Vagina (tissue), 2 donors: ENCODE results near the gene RSRP1. TPM values are rescaled to one million over a fixed set of nuclear protein-coding genes. Genes with fewer than 3 reads are reported as not detected.
"Not testable (repeated sequence)": the region's sequence is repeated elsewhere in the genome, so short reads cannot be mapped to it uniquely, and the experiment has no call there.

Source experiments
- DNase-seq, 2 donors: peaks; one replicate each; pipeline ENCODE4 v3.0.0-alpha.2; 2017; ENCODE audit errors: extremely low spot score in 2 of 2
- H3K27ac ChIP-seq: fragments of 200-600 bp; sonication (generic); one replicate; pipeline ENCODE4 v1.5.1; 2019
- H3K27me3 ChIP-seq: fragments of 200-600 bp; sonication (generic); one replicate; pipeline ENCODE4 v1.5.1; 2019
- H3K36me3 ChIP-seq, 2 donors: fragments of 200-600 bp; sonication (generic); one replicate each; pipeline ENCODE4 v1.5.1; 2017 to 2019
- H3K4me1 ChIP-seq: fragments of 200-600 bp; sonication (generic); one replicate; pipeline ENCODE4 v1.5.1; 2019
- H3K4me3 ChIP-seq, 2 donors: fragments of 200-600 bp; sonication (generic); 1 replicate in 1 of 2; 2 replicates in 1 of 2; pipeline ENCODE4 v1.5.1; 2016 to 2019
- H3K9me3 ChIP-seq: fragments of 200-600 bp; sonication (generic); one replicate; pipeline ENCODE4 v1.5.1; 2019
- POLR2A ChIP-seq, 2 donors: fragments of 450-650 bp; IDR thresholded peaks; one replicate each; pipeline ENCODE4 v1.6.1; 2017; ENCODE audit warnings: antibody characterized with exemption in 2 of 2, mild to moderate bottlenecking in 2 of 2, moderate library complexity in 2 of 2
- POLR2AphosphoS5 ChIP-seq, 2 donors: sonication (generic); formaldehyde crosslinking; IDR thresholded peaks; one replicate each; pipeline ENCODE4 v1.9.0; 2017; ENCODE audit warnings: antibody characterized with exemption in 2 of 2, mild to moderate bottlenecking in 2 of 2, low read depth in 1 of 2; ENCODE audit not compliant: insufficient read depth in 1 of 2
- intact Hi-C: fragments of 100-400 bp; cut with DNase I; formaldehyde crosslinking; loops from one replicate; pipeline ENCODE4 v1.15.1; 2023
- total RNA-seq: library from RNA; depleted of rRNA; stranded (reverse); fragments of >200 nt; gene quantifications from one replicate; pipeline ENCODE4 v1.2.3, GENCODE V29; 2016
- TF ChIP-seq, protein P1 (sequence below), 3 experiments: fragments of 450-650 bp in 2 of 3; fragments of 200-600 bp in 1 of 3; sonication (generic) in 1 of 3; IDR thresholded peaks; one replicate each; pipeline ENCODE4 v1.5.1; 2017 to 2019; ENCODE audit warnings: antibody characterized with exemption in 3 of 3, mild to moderate bottlenecking in 2 of 3, moderate library complexity in 2 of 3

The RSRP1 gene
- total RNA-seq, 1 donor from 2014 or later, result 163 TPM

DNA sequence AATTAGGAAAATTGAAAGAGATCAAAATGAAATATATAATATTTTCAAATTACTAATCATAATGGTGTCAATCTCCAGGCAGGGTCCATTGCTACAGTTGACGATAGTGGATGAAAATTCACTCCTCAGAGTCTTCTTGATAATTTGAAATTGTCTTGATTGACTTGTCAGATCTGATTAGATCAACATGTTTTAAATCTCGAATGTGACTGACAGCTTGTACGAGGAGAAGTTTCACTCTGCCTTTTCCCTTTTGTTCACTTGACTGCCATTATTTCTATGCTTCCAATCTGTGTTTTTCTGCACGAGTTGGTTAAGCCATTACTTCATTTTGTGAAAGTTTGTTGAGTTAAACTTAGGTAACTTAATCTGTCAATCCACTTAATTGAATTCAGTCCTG lies 28.4 kb upstream of the RSRP1 start:
- H3K4me1 ChIP-seq, intact Hi-C loops, H3K9me3 ChIP-seq: not testable (repeated sequence)

GRCh38 chr1:25272238-25272637 lies 25.0 kb upstream of the RSRP1 start, which contains the start of gene RHD:
TSS of gene RHD (plus strand) at chr1:25272509. CDS start at chr1:25272548, 39 bp downstream.
- H3K9me3 ChIP-seq, H3K4me3 ChIP-seq, DNase-seq, H3K4me1 ChIP-seq, H3K27ac ChIP-seq, H3K36me3 ChIP-seq, H3K27me3 ChIP-seq, intact Hi-C loops: not testable (repeated sequence)

More for the DNA sequence above, 28.4 kb upstream of the RSRP1 start:
- not testable (repeated sequence) for DNase-seq, H3K27me3 ChIP-seq, H3K4me3 ChIP-seq, H3K27ac ChIP-seq, H3K36me3 ChIP-seq

DNA sequence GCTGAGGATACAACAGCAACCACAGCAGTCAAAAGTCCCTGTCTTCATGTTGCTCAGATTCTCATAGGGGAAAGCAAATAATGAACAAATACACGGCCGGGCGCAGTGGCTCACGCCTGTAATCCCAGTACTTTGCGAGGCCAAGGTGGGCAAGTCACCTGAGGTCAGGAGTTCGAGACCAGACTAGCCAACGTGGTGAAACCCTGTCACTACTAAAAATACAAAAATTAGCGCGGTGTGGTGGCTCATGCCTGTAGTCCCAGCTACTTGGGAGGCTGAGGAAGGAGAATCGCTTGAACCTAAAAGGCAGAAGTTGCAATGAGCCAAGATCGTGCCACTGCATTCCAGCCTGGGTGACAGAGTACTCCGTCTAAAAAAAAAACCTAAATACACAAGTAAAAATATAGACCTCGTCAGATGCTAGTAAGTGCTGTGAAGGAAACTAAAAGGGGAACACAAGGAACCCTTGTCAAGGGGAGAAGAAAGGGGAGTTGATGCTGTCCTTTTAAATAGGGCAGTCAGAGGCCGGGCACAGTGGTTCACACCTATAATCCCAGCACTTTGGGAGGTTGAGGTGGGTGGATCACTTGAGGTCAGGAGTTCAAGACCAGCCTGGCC lies 21.0 kb upstream of the RSRP1 start:
- peak overlapping the region; percentile 90 for H3K27ac ChIP-seq
- intact Hi-C loops, result not testable (repeated sequence)

DNA sequence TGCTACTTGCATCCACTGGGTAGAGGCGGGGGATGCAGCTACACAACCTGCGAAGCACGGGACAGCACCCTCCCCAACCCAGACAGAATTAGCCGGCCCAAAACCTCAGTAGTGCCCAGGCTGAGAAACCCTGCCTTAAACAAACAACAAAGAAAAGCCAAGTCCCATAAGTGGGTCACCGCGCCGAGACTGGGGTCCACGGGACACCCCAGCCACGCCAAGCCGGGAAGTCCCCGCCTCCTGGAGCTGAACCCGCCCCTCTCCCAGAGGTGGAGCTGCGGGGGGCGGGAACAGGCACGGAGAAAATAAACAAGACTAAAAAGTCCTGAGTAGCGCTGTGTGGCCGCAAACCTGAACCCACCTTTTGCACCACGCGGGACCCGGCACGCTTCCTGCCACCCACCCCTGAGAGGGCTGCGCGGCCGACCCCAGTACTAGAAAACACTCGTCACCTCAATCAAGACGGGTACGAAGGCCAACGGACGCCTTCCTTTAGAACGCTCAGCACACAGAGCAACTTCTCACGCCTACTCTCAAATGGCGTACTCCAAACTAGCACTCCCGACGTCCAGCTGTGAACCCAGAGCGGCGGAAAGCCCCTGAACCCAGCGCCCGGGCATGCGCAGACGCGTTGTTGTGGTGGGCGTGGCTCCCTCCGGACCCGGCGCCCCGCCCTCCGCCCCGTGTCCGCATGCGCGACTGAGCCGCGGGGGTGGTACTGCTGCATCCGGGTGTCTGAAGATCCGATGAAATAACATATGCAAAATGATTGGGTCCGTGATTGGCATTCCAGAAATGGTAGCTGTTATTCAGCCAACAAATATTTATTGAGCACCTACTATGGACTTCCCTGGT lies 20.3 kb upstream of the RSRP1 start:
- peak; percentile 49 to 91 for TF ChIP-seq POLR2AphosphoS5 (IDR thresholded peaks at IDR 0.05; ENCODE audit: insufficient read depth in 1 of 2, low read depth in 1 of 2)
- DNase-seq, H3K9me3 ChIP-seq, intact Hi-C loops, H3K4me1 ChIP-seq, H3K36me3 ChIP-seq, H3K27me3 ChIP-seq: not testable (repeated sequence)
- Histone ChIP-seq H3K4me3 (peak overlapping the region; percentile 30 to 58), H3K27ac (peak overlapping the region; percentile 90)

More for the DNA sequence above, 21.0 kb upstream of the RSRP1 start:
- not testable (repeated sequence) for H3K36me3 ChIP-seq, H3K27me3 ChIP-seq, DNase-seq, H3K9me3 ChIP-seq, H3K4me1 ChIP-seq
- H3K4me3 ChIP-seq, result peak overlapping the region; percentile 30 to 58

DNA sequence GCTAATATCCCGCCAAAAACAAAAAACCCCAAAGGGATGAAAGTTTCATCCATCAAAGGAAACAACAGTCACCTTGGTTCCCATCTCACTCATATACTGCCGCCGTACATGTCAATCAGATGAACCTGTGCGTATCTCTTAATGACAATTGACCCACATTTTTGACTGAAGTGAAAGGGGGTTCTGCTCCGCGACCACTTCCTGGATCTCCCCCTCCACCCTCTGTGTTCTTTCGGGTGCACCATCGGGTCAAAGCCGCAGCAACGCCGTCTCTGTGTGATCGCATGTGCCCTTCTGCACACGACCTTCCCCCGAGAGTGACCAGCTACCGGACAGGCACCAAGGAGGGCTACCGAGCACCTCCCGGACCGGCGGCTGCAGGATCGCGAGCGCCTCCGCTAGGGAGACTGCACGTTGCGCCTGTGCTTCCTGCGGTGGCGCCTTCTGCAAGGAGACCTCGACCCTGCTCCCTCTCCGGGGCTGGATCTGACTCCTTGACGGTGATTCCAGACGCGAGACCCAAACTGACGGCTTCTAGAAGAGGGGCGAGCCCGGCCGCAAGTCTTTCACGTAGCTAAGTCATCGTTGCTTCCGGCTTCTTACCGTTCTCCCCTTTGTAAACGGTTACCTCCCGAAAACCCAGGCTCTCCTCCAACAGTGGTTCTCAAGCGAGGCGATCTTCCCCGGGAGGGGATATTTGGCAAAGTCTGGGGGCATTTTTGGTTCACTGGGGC lies 19.5 kb upstream of the RSRP1 start:
- DNase-seq, H3K9me3 ChIP-seq, H3K36me3 ChIP-seq, H3K27me3 ChIP-seq, intact Hi-C loops, H3K4me1 ChIP-seq: not testable (repeated sequence)
- Histone ChIP-seq H3K27ac (peak overlapping the region; percentile 90), H3K4me3 (peak overlapping the region; percentile 33 to 58)

DNA sequence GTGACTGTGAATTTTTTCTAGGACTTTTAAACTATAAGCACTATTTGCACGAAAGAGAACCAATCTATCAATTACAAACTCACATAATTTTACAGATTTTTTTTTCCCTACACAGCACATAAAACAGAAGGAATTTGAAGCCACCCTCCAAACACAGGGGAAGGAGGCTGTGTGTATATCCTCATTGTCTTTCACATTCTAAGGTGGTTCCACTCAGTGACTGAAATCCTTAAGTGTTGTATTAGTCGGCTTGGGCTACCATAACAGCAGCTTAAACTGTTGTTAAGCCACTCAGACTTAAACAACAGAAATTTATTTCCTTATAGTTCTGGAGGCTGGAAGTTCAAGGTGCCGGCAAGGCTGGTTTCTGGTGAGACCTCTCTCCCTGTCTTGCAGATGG lies 13.1 kb upstream of the RSRP1 start:
- H3K27ac ChIP-seq, H3K27me3 ChIP-seq, H3K36me3 ChIP-seq, H3K4me3 ChIP-seq, DNase-seq, H3K4me1 ChIP-seq, intact Hi-C loops, H3K9me3 ChIP-seq: not testable (repeated sequence)

DNA sequence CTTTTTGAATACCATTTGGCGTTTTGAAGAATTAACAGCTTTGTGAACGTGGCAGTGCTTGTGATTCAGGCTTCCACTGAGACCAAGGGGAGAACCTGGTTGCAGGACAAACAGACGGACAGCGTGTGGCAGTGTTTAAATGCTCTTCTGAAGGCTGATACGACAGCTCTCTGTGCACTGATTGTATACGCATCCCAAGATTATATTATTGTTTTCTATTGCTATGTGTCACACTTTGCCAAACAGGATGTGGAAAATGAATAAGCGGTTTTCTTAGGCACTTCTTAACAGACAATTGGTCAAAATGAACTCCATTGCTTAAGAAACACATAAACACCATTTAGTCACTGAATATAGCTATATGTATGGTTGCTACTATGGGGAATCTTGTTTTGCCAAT lies 12.6 kb upstream of the RSRP1 start:
- H3K27ac ChIP-seq, H3K4me3 ChIP-seq, H3K27me3 ChIP-seq, DNase-seq, H3K9me3 ChIP-seq, intact Hi-C loops, H3K36me3 ChIP-seq, H3K4me1 ChIP-seq: not testable (repeated sequence)

- no peaks in the 10 kb centered on the region for H3K4me1 ChIP-seq
- DNase-seq, result no peak
- no peak overlapping the region for H3K4me3 ChIP-seq
- intact Hi-C loops, result no loop called here
- H3K27me3 ChIP-seq, result no peaks in the 10 kb centered on the region
- no peaks in the 10 kb centered on the region for H3K9me3 ChIP-seq
- TF ChIP-seq POLR2AphosphoS5 (IDR thresholded peaks at IDR 0.05; ENCODE audit: insufficient read depth in 1 of 2, low read depth in 1 of 2) (no peak), POLR2A (IDR thresholded peaks at IDR 0.05) (no peak)
- TF ChIP-seq, protein P1, sequence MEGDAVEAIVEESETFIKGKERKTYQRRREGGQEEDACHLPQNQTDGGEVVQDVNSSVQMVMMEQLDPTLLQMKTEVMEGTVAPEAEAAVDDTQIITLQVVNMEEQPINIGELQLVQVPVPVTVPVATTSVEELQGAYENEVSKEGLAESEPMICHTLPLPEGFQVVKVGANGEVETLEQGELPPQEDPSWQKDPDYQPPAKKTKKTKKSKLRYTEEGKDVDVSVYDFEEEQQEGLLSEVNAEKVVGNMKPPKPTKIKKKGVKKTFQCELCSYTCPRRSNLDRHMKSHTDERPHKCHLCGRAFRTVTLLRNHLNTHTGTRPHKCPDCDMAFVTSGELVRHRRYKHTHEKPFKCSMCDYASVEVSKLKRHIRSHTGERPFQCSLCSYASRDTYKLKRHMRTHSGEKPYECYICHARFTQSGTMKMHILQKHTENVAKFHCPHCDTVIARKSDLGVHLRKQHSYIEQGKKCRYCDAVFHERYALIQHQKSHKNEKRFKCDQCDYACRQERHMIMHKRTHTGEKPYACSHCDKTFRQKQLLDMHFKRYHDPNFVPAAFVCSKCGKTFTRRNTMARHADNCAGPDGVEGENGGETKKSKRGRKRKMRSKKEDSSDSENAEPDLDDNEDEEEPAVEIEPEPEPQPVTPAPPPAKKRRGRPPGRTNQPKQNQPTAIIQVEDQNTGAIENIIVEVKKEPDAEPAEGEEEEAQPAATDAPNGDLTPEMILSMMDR (IDR thresholded peaks at IDR 0.05), result no peak
- H3K36me3 ChIP-seq, result no peaks in the 10 kb centered on the region
- H3K27ac ChIP-seq, result no peak overlapping the region
These were observed 9.9 kb upstream of the RSRP1 start for GRCh38 chr1:25257196-25257595.
